Stimulated activated CD8-positive, alpha-beta memory T cell treated with anti-CD3 and anti-CD28 coated beads, Interleukin-12 subunit alpha, Interleukin-12 subunit beta, amount 100 ng/mL, for 24 hours (primary cell): ENCODE measurements around the gene NME3.

Experiments
- DNase-seq: peaks from one replicate; pipeline ENCODE4 v3.0.0-alpha.2; 2020; ENCODE audit errors: extremely low read depth

The NME3 gene

GRCh38 chr16:1793578-1794220 is 22.4 kb upstream of the NME3 start, which contains the start of gene IGFALS:
TSS of gene IGFALS (minus strand) at chr16:1793705. CDS start at chr16:1793652, 53 bp downstream.
- DNase-seq: no peak

- DNase-seq: no peak
Measured at GRCh38 chr16:1792836-1793577, 21.7 kb upstream of the NME3 start.

- no peak for DNase-seq
Measured at GRCh38 chr16:1791943-1792812, 20.8 kb upstream of the NME3 start.

GRCh38 chr16:1791256-1791942 is 20.1 kb upstream of the NME3 start:
- DNase-seq: no peak

GRCh38 chr16:1790611-1791255 is 19.4 kb upstream of the NME3 start:
- no peak for DNase-seq

- no peak for DNase-seq
Measured at GRCh38 chr16:1790261-1790610, 18.9 kb upstream of the NME3 start.

- DNase-seq: no peak
Measured at GRCh38 chr16:1789643-1790045, 18.3 kb upstream of the NME3 start.

GRCh38 chr16:1788708-1789100 is 17.4 kb upstream of the NME3 start:
- no peak for DNase-seq

- no peak for DNase-seq
Measured at GRCh38 chr16:1788095-1788707, 16.9 kb upstream of the NME3 start.

- no peak for DNase-seq
Measured at GRCh38 chr16:1787322-1788094, 16.2 kb upstream of the NME3 start.

- DNase-seq: no peak
Measured at GRCh38 chr16:1787056-1787321, 15.6 kb upstream of the NME3 start.

- no peak for DNase-seq
Measured at GRCh38 chr16:1786242-1787055, 15.1 kb upstream of the NME3 start.

GRCh38 chr16:1785846-1786170 is 14.5 kb upstream of the NME3 start:
- no peak for DNase-seq

- no peak for DNase-seq
Measured at GRCh38 chr16:1784977-1785845, 13.9 kb upstream of the NME3 start.

- DNase-seq: peak; percentile 97
Measured at GRCh38 chr16:1782408-1783264, 11.3 kb upstream of the NME3 start, which contains the start of the genes NUBP2 and SPSB3. TSS of gene NUBP2 (plus strand) at chr16:1782960. CDS start at chr16:1783021, 61 bp downstream. TSS of gene SPSB3 (minus strand) at chr16:1782571. CDS start at chr16:1781483, 1,088 bp downstream.

GRCh38 chr16:1781758-1782407 is 10.5 kb upstream of the NME3 start:
- DNase-seq: no peak

- no peak for DNase-seq
Measured at GRCh38 chr16:1781254-1781653, 9.9 kb upstream of the NME3 start.
